ENCODE data around the gene EPG5.

EPG5 gene

GRCh38 chr18:45845410-45845809 is 121.7 kb downstream of the EPG5 start:
- TF ChIP-seq ZFX (IDR thresholded peaks at IDR 0.05) = no peak
- TF ChIP-seq CTCF (conservative IDR thresholded peaks at IDR 0.05) = no peak
- H3K27ac ChIP-seq = no peak overlapping the region

GRCh38 chr18:45844938-45845337 is 122.2 kb downstream of the EPG5 start:
- no peak overlapping the region for H3K27ac ChIP-seq
- TF ChIP-seq CTCF (conservative IDR thresholded peaks at IDR 0.05) = no peak

GRCh38 chr18:45843019-45843418 is 124.1 kb downstream of the EPG5 start:
- no peak overlapping the region for H3K27ac ChIP-seq
- TF ChIP-seq CTCF (conservative IDR thresholded peaks at IDR 0.05) = no peak
- TF ChIP-seq ZFX (IDR thresholded peaks at IDR 0.05) = no peak

- no peak for TF ChIP-seq ZFX (IDR thresholded peaks at IDR 0.05)
- TF ChIP-seq CTCF (conservative IDR thresholded peaks at IDR 0.05) = no peak
- no peak overlapping the region for H3K27ac ChIP-seq
Measured at GRCh38 chr18:45841765-45842442, 125.2 kb downstream of the EPG5 start.

GRCh38 chr18:45841060-45841764 is 125.9 kb downstream of the EPG5 start:
- TF ChIP-seq ZFX (IDR thresholded peaks at IDR 0.05) (no peak), CTCF (conservative IDR thresholded peaks at IDR 0.05) (no peak)
- no peak overlapping the region for H3K27ac ChIP-seq

GRCh38 chr18:45839414-45840395 is 127.4 kb downstream of the EPG5 start:
- peak; percentile 41 for TF ChIP-seq CTCF (conservative IDR thresholded peaks at IDR 0.05)
- TF ChIP-seq ZFX (IDR thresholded peaks at IDR 0.05) = no peak
- H3K27ac ChIP-seq = no peak overlapping the region

Data from C4-2B (cell line).